ENCODE data around the gene C6orf15. TPM values are rescaled to one million over a fixed set of nuclear protein-coding genes. Genes with fewer than 3 reads are reported as not detected.
A peak's percentile ranks its signal among the peaks of the same experiment; 100 is the strongest.

C6orf15 gene
- total and polyA plus RNA-seq, 10 donors: not detected

DNA sequence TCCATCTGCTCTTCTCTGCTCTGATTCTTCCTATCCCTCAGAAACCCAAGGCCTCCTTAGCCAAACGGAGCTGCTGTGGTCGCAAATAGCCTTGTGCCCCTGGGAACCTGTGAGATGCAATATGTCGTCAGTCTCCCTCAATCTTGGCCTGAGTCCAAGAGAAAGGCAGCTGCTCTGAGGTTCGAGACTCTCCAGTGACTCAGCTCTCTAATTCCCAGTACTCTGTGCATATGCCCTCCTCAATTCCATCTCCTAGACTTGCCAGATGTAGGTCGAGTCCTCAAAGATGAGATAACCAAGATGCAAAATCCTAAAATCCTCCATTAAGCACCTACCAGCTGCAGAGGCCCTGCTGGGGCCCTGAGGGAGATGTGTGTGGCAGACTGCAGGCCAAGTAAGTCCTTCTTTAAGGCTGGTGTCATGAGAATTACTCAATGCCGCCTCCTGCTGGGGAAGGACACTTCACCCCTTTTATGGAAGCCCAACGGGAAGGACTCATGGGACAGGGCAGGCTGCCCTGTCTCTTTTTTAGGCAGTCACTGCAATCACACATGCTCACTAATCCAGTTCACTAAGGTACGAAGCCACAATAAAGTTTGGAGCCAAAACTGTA lies 28.5 kb downstream of the C6orf15 start:
- no peak for TF ChIP-seq POLR2AphosphoS5 (IDR thresholded peaks at IDR 0.05)
- TF ChIP-seq, protein P1, sequence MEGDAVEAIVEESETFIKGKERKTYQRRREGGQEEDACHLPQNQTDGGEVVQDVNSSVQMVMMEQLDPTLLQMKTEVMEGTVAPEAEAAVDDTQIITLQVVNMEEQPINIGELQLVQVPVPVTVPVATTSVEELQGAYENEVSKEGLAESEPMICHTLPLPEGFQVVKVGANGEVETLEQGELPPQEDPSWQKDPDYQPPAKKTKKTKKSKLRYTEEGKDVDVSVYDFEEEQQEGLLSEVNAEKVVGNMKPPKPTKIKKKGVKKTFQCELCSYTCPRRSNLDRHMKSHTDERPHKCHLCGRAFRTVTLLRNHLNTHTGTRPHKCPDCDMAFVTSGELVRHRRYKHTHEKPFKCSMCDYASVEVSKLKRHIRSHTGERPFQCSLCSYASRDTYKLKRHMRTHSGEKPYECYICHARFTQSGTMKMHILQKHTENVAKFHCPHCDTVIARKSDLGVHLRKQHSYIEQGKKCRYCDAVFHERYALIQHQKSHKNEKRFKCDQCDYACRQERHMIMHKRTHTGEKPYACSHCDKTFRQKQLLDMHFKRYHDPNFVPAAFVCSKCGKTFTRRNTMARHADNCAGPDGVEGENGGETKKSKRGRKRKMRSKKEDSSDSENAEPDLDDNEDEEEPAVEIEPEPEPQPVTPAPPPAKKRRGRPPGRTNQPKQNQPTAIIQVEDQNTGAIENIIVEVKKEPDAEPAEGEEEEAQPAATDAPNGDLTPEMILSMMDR (IDR thresholded peaks at IDR 0.05 in 8 of 11, conservative IDR thresholded peaks at IDR 0.05 in 3 of 11): peak in 3 of 11 experiments; percentile 32 to 47 (median 44)
- Histone ChIP-seq H3K27me3 (replicated peaks in 1 of 7) (peaks cover 0 to 18% (median 0%) of the 10 kb centered on the region in 7 donors), H3K27ac (no peak overlapping the region), H3K4me3 (no peak overlapping the region), H3K36me3 (no peaks in the 10 kb centered on the region), H3K9me3 (no peaks in the 10 kb centered on the region), H3K4me1 (peaks cover 6 to 25% (median 16%) of the 10 kb centered on the region in 6 donors)
- DNase-seq: no peak
- WGBS, 5 donors: 42 to 74% (median 57%) methylated on average over 8 of the region's 8 CpGs
- intact Hi-C loops (cut with DNase I; ENCODE audit: low total_unique reads): loop anchor here (10.0 kb wide), 1 partner anchor 339 kb away; the partner anchor contains the start of genes FLOT1 and IER3

DNA sequence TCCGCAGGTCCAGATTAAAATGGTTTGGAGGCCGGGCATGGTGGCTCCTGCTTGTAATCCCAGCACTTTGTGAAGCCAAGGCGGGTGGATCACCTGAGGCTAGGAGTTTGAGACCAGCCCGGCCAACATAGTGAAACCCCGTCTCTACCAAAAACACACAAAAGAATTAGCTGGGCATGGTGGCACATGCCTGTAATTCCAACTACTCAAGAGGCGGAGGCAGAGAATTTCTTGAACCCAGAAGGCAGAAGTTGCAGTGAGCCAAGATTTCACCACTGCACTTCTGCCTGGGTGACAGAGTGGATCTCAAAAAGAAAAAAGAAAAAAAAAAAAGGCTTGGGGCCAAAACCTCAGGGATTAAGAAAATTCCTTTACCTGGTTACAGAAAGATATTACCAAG lies 30.5 kb downstream of the C6orf15 start:
- Histone ChIP-seq H3K9me3 (no peaks in the 10 kb centered on the region), H3K27me3 (replicated peaks in 1 of 7) (peaks cover 0 to 18% (median 0%) of the 10 kb centered on the region in 7 donors), H3K27ac (no peak overlapping the region), H3K4me1 (peaks cover 6 to 14% (median 9%) of the 10 kb centered on the region in 6 donors), H3K4me3 (no peak overlapping the region), H3K36me3 (no peaks in the 10 kb centered on the region)
- 78 to 94% (median 91%) methylated on average over 6 of the region's 6 CpGs for WGBS, 5 donors
- TF ChIP-seq POLR2AphosphoS5 (IDR thresholded peaks at IDR 0.05): no peak
- intact Hi-C loops (cut with DNase I; ENCODE audit: low total_unique reads): loop anchor here (10.0 kb wide), 1 partner anchor 337 kb away; the partner anchor contains the start of genes FLOT1 and IER3
- DNase-seq: no peak

DNA sequence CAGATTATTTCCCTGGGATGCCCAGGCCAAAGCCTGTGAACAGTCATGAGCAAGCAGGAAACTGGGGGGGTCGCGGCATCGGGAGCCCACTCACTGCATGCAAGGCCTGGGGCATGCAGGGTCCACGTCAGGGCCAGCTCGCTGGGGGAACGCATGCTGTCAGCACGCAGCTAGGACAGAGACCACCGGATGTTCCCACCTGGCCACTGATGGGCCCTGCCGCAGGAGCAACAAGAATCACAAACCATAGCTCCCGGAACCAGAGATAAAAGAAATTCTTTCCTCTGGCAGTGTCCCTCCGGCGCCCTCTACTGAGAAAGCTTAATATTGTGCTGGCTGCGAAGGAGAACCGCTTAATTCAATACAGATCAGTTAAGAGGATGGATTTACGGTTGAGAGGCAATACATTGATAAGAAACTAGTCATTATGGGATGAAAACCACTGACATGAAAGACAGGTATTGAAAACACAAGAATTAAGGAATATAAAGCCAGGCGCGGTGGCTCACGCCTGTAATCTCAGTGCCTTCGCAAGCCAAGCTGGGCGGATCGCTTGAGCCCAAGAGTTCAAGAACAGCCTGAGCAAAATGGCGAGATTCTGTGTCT lies 32.6 kb downstream of the C6orf15 start:
- H3K27ac ChIP-seq: no peak overlapping the region
- 19 to 23% (median 21%) methylated on average over 21 to 22 of the region's 22 CpGs for WGBS, 5 donors
- peak; percentile 79 for DNase-seq
- peaks cover 0 to 9% (median 0%) of the 10 kb centered on the region in 7 donors for H3K27me3 ChIP-seq (replicated peaks in 1 of 7)
- peak overlapping the region in 4 of 8 donors; percentile 8 to 57 (median 26) for H3K4me3 ChIP-seq
- TF ChIP-seq POLR2A (IDR thresholded peaks at IDR 0.05) (no peak), POLR2AphosphoS5 (IDR thresholded peaks at IDR 0.05) (no peak)
- TF ChIP-seq, protein P1 (IDR thresholded peaks at IDR 0.05 in 8 of 11, conservative IDR thresholded peaks at IDR 0.05 in 3 of 11): peak; percentile 43 to 75 (median 67)
- intact Hi-C loops (cut with DNase I; ENCODE audit: low total_unique reads): loop anchor here (10.0 kb wide), 1 partner anchor 335 kb away; the partner anchor contains the start of genes FLOT1 and IER3
- peaks cover 6 to 9% (median 8%) of the 10 kb centered on the region in 6 donors for H3K4me1 ChIP-seq
- H3K9me3 ChIP-seq: no peaks in the 10 kb centered on the region
- H3K36me3 ChIP-seq: no peaks in the 10 kb centered on the region

DNA sequence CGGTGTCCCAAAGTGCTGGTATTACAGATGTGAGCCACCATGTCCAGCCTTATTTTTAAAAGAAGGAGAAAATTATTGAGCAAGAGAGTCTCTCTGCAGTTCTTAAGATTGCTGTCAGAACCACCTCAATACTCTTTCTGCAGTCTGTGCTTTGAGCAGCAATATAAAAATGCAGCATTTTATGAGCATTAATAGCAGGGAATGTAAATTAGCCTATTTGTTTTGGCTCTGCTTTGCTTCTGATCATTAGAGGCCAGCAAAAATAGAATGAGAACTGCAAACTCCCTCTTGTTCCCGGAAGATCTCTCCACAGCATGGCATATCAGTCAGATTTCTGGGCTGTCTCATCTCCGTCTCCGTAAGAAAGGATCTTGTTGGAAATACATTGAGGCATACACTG lies 35.8 kb downstream of the C6orf15 start:
- Histone ChIP-seq H3K4me1 (peaks cover 6 to 9% (median 8%) of the 10 kb centered on the region in 6 donors), H3K27ac (no peak overlapping the region), H3K27me3 (replicated peaks in 1 of 7) (peaks cover 0 to 9% (median 0%) of the 10 kb centered on the region in 7 donors), H3K9me3 (no peaks in the 10 kb centered on the region), H3K36me3 (no peaks in the 10 kb centered on the region), H3K4me3 (no peak overlapping the region)
- intact Hi-C loops (cut with DNase I; ENCODE audit: low total_unique reads): no loop called here
- no peak for DNase-seq
- TF ChIP-seq, protein P1 (IDR thresholded peaks at IDR 0.05 in 8 of 11, conservative IDR thresholded peaks at IDR 0.05 in 3 of 11): no peak
- TF ChIP-seq POLR2A (IDR thresholded peaks at IDR 0.05) (no peak), POLR2AphosphoS5 (IDR thresholded peaks at IDR 0.05) (no peak)
- 86 to 97% (median 96%) methylated on average over 4 of the region's 4 CpGs for WGBS, 5 donors

Measured in spleen (tissue), 11 donors.